Loucy (cell line): ENCODE data around the gene PTGR1.

Experiments
- EZH2phosphoT487 ChIP-seq: fragments of 200-600 bp; IDR thresholded peaks from 2 replicates; pipeline ENCODE4 v1.6.1; 2018; ENCODE audit warnings: antibody characterized with exemption, mild to moderate bottlenecking, moderate library complexity, borderline replicate concordance
- TF ChIP-seq, protein P1 (sequence below): fragments of 200-600 bp; sonication (generic); conservative IDR thresholded peaks from 2 replicates; pipeline ENCODE4 v1.5.1; 2014; ENCODE audit warnings: mild to moderate bottlenecking, antibody characterized with exemption, low read length

DNA sequence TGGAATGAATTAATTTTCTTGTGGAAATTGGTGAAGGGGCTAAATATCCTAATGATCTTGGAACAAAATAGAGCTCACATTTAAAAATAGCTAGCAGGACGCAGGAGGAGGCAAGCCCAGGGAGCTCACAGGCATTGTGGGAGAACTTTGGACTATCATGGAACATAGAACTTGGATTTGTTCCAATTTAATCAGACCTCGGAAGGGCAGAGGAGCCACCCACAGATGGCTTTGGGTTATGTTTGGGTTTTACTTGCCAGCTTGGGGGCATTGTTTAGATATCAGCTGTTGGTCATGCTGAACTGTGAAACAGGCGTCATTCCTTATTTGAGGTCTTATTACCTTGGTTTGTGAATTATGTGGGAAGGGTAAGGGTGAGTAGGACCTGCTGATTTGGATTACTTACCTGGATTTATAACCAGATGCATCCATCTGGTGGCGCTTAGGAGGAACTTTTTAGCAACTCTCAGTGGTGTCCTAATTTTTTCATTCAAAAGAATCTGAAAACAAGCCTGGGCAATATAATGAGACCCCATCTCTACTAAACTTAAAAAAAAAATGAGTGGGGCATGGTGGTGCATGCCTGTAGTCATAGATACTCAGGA lies 14.1 kb upstream of the PTGR1 start:
- TF ChIP-seq, protein P1, sequence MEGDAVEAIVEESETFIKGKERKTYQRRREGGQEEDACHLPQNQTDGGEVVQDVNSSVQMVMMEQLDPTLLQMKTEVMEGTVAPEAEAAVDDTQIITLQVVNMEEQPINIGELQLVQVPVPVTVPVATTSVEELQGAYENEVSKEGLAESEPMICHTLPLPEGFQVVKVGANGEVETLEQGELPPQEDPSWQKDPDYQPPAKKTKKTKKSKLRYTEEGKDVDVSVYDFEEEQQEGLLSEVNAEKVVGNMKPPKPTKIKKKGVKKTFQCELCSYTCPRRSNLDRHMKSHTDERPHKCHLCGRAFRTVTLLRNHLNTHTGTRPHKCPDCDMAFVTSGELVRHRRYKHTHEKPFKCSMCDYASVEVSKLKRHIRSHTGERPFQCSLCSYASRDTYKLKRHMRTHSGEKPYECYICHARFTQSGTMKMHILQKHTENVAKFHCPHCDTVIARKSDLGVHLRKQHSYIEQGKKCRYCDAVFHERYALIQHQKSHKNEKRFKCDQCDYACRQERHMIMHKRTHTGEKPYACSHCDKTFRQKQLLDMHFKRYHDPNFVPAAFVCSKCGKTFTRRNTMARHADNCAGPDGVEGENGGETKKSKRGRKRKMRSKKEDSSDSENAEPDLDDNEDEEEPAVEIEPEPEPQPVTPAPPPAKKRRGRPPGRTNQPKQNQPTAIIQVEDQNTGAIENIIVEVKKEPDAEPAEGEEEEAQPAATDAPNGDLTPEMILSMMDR = no peak
- no peak for TF ChIP-seq EZH2phosphoT487
